Erythroblast (primary cell): ENCODE results near the gene CEACAM16.

Source experiments
- GATA1 ChIP-seq: IDR thresholded peaks from 2 replicates; pipeline ENCODE4 v1.6.1; 2011; ENCODE audit warnings: low read depth, mild to moderate bottlenecking, control low read depth, low read length, moderate library complexity
- POLR2A ChIP-seq: IDR thresholded peaks from 2 replicates; pipeline ENCODE4 v1.6.1; 2011; ENCODE audit warnings: mild to moderate bottlenecking, low read length

DNA sequence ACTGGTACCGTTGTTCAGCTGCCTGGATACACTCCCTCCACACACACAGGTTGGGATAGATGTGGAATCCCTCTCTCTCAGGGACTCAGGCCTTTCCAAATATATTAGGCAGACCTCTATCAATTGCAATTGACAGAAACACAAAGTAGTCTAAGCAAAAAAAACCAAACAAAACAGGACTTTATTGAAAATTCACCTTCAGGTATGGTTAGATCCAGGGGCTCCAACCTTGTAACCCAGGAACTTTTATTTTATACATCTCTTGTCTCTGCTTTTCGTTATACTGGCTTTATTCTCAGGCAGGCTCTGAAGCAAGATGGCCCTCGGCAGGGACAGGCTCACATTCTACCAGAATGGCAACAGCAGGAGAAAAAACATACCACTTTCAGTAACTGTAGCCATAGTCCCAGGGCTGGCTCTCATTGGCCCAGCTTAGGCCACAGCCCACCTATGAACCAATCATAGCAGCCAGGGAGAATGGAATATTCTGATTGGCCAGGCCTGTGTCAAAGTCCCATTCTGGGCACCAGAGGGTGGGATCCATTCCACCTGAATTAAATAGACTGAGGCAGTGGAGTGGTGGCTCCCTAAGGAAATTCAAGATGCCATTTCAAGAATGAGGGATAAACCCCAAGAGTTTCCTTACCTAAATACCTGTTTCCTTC, 40.8 kb upstream of the CEACAM16 start:
- TF ChIP-seq POLR2A, result no peak
- TF ChIP-seq GATA1, result no peak
